NCI-H1694 treated with DMSO at 0.1 percent for 48 hours (cell line): ENCODE data around the gene ABCG4.
"Not testable (repeated sequence)": the region's sequence is repeated elsewhere in the genome, so short reads cannot be mapped to it uniquely, and the experiment has no call there.

Experiments used
- DNase-seq: peaks from one replicate; lab custom pipeline; 2025; lab: John Stamatoyannopoulos, UW

The ABCG4 gene

GRCh38 chr11:119149018-119149785, at the start of gene ABCG4:
Gene ABCG4 (plus strand): TSS chr11:119149052. CDS start chr11:119149966, 914 bp downstream.
- no peak for DNase-seq

GRCh38 chr11:119099711-119100110, 49.1 kb upstream of the ABCG4 start:
- no peak for DNase-seq

GRCh38 chr11:119100246-119100970, 48.4 kb upstream of the ABCG4 start:
- no peak for DNase-seq

GRCh38 chr11:119100994-119101758, 47.7 kb upstream of the ABCG4 start:
- DNase-seq, result no peak

GRCh38 chr11:119101759-119102423, 47.0 kb upstream of the ABCG4 start, which contains the start of gene DPAGT1:
Gene DPAGT1 (minus strand): TSS chr11:119101853. CDS start chr11:119101655, 198 bp downstream.
- DNase-seq, result peak; percentile 84

- DNase-seq, result not testable (repeated sequence)
These were observed 45.6 kb upstream of the ABCG4 start for GRCh38 chr11:119103161-119103664.

GRCh38 chr11:119103793-119104192, 45.1 kb upstream of the ABCG4 start:
- DNase-seq, result no peak

- DNase-seq, result peak; percentile 17
These were observed 42.0 kb upstream of the ABCG4 start, which contains the start of gene C2CD2L for GRCh38 chr11:119106564-119107537. Gene C2CD2L (plus strand): TSS chr11:119107344. CDS start chr11:119107742, 398 bp downstream.

- no peak for DNase-seq
These were observed 41.2 kb upstream of the ABCG4 start for GRCh38 chr11:119107538-119108145.

GRCh38 chr11:119108146-119108856, 40.6 kb upstream of the ABCG4 start:
- DNase-seq, result no peak

GRCh38 chr11:119108857-119109221, 40.0 kb upstream of the ABCG4 start:
- no peak for DNase-seq

GRCh38 chr11:119109843-119110242, 39.0 kb upstream of the ABCG4 start:
- no peak for DNase-seq

GRCh38 chr11:119110439-119110838, 38.4 kb upstream of the ABCG4 start:
- no peak for DNase-seq

- DNase-seq, result no peak
These were observed 37.4 kb upstream of the ABCG4 start for GRCh38 chr11:119111361-119111925.

GRCh38 chr11:119112314-119113020, 36.4 kb upstream of the ABCG4 start:
- DNase-seq, result no peak

- DNase-seq, result no peak
These were observed 35.1 kb upstream of the ABCG4 start for GRCh38 chr11:119113716-119114115.

- no peak for DNase-seq
These were observed 34.5 kb upstream of the ABCG4 start for GRCh38 chr11:119114351-119114750.

GRCh38 chr11:119115484-119116234, 33.2 kb upstream of the ABCG4 start:
- DNase-seq, result no peak
